Measurements from ENCODE around the gene AFTPH.
A peak's percentile ranks its signal among the peaks of the same experiment; 100 is the strongest.

Gene AFTPH

GRCh38 chr2:64523666-64524603 is at the start of gene AFTPH:
Gene AFTPH, plus strand, starts transcription at chr2:64524328. Its CDS starts 27,147 bp downstream, at chr2:64551475.
- DNase-seq: peak; percentile 98

GRCh38 chr2:64474636-64475035 is 49.5 kb upstream of the AFTPH start:
- no peak for DNase-seq

GRCh38 chr2:64477037-64477436 is 47.1 kb upstream of the AFTPH start:
- no peak for DNase-seq

DNA sequence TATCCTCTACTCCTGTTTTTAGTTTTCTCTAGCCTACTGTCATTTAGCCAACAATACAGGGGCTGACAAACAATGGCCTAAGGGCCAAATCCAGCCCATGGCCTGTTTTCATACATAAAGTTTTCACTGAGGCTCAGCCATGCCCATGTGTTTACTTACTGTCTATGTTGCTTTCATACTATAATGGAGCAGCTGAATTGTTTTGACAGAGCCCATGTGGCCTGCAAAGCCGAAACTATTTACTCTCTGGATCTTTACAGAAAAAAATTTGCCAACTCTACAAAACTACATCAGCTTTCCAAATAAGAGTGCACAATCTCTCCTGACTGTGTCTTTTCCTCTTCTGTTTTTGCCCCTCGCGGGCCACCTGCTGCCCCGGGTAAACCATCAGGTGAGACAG is 46.1 kb upstream of the AFTPH start:
- DNase-seq: no peak

GRCh38 chr2:64478502-64479230 is 45.5 kb upstream of the AFTPH start:
- no peak for DNase-seq

DNA sequence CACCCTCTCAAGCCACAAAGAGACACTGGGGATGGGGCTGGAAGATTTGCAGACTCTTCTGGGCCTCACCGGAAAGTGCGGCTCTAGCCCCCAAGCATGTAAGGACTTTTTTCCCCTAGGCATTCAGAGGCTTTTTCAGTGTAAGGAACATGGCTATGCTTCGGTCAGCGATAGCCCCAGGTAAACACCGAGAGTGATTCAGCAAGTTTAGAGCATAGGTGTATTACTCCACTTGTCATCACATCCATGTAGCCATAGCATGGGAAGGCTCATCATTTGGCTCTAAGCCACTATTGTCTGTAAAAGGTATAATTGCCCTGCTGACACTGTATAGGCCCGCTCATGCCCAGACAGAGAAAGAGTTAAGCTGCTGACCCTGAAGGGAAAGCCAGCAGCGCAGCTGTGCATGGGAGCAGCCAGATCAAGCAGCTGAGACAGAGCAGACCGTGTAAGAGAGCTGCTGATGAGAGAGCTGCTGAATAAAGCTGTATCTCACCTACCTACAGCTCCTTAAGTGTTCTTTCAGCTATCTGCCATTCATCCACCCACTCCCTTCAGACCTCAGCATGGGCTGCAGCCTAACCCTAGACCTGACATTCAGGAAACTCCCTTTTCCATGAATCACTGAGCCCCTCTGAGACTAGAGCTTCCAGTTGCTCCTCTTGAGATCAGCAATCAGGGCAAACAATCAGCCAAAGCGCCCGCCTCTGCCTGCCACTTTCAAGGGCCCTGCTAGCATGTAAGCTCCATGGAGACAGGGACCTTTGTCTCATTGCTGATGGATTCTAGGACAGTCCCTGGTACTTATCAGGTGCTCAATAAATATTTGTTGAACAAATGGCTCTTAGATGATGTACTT is 44.6 kb upstream of the AFTPH start:
- no peak for DNase-seq

DNA sequence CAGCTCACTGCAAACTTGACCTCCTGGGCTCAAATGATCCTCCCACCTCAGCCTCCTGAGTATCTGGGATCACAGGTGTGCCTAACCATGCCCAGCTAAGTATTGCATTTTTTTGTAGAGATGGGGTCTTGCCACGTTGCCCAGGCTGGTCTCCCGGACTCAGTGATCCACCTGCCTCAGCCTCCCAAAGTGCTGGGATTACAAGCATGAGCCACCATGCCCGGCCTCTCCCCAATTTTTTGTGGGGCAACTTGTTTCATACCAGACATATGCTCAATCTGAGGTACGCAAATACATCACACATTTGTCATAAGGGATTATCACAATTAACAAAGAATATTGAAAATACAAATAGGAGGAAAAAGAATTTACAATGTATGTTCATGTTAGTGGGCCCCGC is 42.5 kb upstream of the AFTPH start:
- DNase-seq: no peak

DNA sequence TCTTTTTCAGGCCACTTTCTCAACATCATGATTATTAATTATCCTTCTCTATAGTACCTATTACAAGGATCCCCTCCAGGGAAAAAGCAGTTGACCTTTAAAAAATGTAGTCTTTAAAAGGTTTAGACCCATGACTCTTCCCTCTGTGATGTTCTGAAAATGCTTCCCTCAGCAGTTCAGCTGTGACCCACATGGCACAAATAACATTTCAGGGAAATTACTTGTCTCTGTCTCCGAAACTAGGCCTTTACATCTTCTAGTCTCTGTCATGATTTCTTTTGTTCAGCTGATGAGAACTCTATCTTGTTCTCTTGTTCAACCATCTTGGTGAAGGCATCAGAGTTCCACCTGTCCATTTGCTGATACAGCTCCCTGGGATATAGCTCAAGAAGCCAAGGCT is 41.9 kb upstream of the AFTPH start:
- DNase-seq: no peak

DNA sequence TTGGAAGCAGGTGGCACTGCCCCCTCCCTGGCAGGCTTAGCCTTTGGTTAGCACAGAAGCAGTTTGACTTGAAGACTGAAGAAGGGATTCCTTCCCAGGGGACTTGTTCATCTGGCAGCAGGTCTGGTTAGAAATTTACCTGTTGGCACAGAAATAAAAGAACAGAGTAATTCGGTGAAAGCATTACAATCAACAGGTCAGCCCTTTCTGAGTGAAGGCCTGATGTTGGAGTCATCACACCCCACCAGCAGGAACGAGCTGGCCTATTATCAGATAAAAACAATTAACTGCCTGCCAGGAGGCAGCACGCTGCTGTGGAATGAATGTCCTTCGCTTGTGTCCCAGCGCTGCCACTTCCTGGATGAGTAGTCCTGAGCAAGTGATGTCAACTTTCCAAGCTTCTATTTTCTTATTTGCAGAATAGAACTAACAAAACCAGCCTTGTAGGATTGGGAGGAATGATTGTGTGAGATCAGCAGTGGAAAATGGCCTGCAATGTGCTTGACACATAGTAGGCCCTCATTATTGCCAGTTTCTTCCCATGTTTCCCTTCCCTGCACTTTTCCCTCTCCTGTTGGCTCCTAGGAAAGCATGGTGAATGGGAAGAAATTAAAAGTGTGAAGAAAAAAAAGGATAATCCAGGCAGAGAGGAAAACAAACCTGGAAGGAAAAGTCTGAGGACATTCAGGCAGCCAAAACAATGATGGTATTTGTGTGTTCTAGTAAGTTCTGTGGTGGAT is 41.2 kb upstream of the AFTPH start:
- no peak for DNase-seq

GRCh38 chr2:64485331-64485730 is 38.8 kb upstream of the AFTPH start:
- DNase-seq: no peak

DNA sequence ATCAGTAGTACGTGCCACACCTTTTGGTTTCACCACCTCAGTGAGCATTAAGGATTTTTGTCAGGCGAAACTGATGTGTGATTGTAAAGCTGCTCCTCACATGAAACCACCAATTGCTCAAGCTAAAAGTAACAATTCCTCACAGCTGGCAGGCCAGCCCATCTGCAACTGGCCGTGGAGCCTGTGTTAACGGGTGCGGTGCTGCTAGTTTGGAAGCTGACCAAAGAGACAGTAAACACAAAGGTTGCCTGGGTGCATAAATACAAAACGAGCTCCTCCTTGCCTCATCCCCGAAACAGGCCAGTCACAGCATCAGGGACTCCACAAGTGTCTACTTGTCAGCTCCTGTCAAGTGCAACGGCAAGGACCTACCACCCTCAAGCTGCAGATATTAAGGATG is 38.2 kb upstream of the AFTPH start:
- DNase-seq: no peak

DNA sequence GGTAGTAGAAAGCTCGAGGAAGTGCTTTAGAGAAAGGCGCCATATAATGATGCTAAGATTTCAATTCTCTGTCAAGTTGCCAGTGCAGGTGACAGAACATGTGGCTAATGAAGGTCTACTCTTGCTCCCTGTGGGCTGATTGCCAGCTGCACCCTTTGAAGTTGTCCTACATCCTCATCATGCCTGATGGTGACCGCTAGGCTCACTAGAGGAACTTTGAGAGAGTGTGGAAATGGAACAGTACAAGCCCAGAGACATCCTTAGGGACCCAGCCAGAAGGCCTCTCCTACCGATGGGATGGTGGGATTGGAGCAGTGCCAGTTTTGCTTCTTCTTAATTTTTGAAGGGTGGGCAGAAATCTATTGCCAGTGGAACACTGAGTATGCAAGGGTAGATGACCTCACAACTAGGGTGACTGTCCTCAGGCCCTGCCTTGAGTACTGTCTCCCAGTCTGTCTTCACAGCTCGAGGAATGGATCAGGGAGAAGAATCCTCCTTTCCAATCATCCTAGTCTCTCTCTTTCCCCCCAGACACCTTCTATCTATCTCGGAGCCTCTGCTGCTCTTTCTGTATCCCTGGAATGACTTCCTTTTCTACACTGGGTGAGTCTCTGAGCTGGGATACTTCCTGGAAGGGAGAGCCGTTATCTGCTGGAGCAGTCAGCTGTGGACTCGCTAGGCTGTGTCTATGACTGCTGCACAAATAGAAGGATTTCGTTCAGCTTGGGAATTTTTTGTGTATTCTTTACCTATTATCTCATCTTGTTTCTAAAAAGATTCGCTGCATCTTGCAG is 36.7 kb upstream of the AFTPH start:
- no peak for DNase-seq

DNA sequence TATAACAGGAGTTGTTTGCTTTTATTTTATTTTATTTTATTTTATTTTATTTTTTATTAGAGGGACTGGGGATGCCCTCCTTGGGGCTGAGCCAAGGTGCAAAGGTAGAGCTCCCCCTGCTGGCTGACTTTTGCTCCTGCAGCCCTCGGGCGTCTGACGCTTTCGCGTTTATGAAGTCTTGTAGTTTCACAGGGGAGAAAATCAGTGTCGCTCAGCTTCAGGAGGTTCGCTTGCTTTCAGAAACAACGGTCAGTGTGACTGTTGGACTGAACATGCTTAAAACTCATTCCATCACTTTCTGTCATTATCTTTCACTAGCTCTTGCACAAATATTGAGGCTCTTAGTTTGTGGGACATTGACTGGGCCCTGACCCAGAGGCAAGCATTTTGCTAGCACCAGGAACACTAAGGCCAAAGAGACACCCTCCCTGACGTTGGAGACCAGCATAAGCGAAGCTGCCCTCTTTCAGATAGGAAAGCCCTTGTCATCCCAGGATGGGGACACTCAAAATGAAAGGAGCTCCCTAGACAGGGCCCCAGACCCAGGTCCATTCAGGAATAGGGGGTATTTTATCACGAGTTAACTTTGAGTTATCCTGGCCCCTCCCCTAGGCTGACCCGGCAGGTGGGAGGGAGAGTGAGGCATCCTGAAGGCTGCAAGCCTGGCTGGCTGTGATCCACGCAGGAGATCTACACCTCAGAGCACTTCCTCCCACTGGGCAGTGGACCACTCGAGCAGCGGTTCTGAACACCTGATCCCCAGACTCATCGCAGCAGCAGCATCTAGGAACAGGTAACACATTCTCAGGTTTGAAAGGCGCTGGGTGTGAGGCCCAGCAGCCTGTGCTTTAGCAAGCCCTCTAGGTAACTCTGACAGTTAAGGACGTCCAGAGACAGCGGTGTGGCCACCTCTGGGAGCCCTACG is 35.8 kb upstream of the AFTPH start:
- DNase-seq: peak; percentile 65

GRCh38 chr2:64489081-64489751 is 34.9 kb upstream of the AFTPH start:
- DNase-seq: no peak

GRCh38 chr2:64491426-64491825 is 32.7 kb upstream of the AFTPH start:
- no peak for DNase-seq

DNA sequence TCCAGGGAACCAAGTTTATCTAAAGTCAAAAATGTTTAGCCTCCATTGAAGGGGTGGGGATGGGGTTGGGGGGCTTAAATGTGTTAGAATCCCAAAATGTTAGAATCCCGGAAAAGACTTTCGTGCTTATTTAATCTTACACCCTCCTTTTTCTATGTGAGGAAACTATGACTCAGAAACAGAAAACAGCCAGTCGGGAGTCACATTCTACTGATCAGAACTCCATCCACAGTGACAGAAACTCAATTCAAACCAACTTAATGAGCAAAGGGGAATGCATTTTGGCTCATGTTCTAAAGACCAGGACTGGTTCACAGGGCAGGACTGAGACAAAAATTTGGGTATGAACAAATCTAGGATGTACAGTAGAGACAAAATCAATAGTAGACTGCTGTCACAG is 31.9 kb upstream of the AFTPH start:
- no peak for DNase-seq

- DNase-seq: no peak
Measured at GRCh38 chr2:64492821-64493220, 31.3 kb upstream of the AFTPH start.

DNA sequence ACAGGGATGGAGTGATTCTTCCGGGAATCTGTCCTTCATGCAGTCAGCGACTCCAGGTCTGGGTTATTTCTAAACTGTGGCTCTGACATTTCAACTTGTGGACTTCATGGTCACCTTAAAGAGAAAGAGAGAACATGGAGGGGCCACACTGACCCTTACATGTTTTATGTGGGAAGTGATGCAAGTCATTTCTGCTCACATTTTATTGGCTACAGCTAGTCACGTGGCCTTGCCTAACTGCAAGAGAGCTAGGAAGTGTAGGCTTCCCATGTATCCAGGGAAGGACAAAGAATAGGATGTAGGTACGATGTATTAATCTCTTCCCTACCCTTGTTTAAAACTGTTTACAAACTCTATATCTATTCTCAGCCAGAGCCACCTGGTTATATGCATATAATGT is 30.3 kb upstream of the AFTPH start:
- peak; percentile 32 for DNase-seq

DNA sequence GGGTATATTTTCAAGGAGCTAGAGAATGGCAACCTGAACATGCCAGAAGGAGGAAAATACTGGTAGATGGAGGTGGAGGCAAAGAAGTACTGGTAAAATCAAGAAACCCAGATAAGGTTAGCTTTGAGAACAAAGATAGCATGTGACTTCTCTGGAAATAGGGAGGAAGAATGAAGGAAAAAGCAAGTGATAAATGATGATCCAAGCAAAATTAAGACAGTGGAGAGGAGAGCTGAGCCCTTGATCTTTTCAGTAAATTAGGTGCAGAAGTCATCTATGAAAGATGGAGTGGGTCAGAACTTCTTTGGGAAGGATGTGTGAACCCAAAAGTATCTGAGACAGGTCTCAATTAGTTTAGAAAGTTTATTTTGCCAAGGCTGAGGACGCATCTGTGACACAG is 25.7 kb upstream of the AFTPH start:
- DNase-seq: no peak

DNA sequence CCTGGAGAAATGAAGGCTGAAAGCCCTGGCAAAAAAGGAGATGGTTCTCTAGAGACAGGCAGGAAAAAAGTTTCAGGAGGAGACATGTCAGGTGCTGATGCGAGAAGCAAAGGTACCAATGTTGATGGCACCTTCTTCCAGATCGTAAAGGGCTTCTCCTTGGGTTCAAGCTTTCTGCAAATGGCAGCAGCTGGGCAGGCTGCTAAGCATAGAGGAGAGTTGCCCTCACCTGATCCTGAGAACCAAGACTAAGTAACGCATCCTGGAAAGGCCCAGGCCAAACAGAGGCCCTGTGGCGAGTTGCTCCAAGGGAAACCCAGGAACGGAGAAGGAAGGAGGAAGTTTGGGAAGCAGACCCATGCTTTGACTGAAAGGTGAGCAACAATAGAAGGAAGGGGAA is 23.6 kb upstream of the AFTPH start:
- no peak for DNase-seq

Measured in NCI-H1436 (cell line).